K562 (cell line): ENCODE results near the gene ZNF582. TPM values are rescaled to one million over a fixed set of nuclear protein-coding genes. Genes with fewer than 3 reads are reported as not detected.

Experiments
- BHLHE40 ChIP-seq: IDR thresholded peaks from 2 replicates; pipeline ENCODE4 v1.6.1; 2011; ENCODE audit warnings: low read length, improper control_type of control experiment
- CREBBP ChIP-seq: IDR thresholded peaks from one replicate; pipeline ENCODE4 v1.6.1; 2012; ENCODE audit warnings: low read depth, mild to moderate bottlenecking, control low read depth, inconsistent platforms, low read length
- HDGF ChIP-seq: fragments of 450-650 bp; IDR thresholded peaks from 2 replicates; pipeline ENCODE4 v1.6.1; 2016
- PHF8 ChIP-seq: fragments of 200-600 bp; sonication (generic); IDR thresholded peaks from 2 replicates; pipeline ENCODE4 v1.6.1; 2012; ENCODE audit warnings: mixed run types, mild to moderate bottlenecking, inconsistent platforms, low read length, moderate library complexity, borderline replicate concordance
- PTRF ChIP-seq: fragments of 450-650 bp; IDR thresholded peaks from 2 replicates; pipeline ENCODE4 v1.6.1; 2016; ENCODE audit warnings: mild to moderate bottlenecking, missing genetic modification characterization, missing compliant biosample characterization
- RBM15 ChIP-seq: fragments of 200-400 bp; formaldehyde crosslinking; IDR thresholded peaks from 2 replicates; pipeline ENCODE4 v1.6.1; 2018; ENCODE audit warnings: mild to moderate bottlenecking, low read length, moderate library complexity; ENCODE audit not compliant: insufficient read depth
- SMAD2 ChIP-seq: fragments of 150-350 bp; IDR thresholded peaks from 2 replicates; pipeline ENCODE4 v1.6.1; 2014; ENCODE audit warnings: low read depth, mild to moderate bottlenecking, low read length
- XRCC4 ChIP-seq: IDR thresholded peaks from one replicate; pipeline ENCODE4 v1.6.1; 2011; ENCODE audit not compliant: insufficient read depth, insufficient read length; ENCODE audit errors: extremely low read depth
- ZNF77 ChIP-seq: fragments of 250-450 bp; sonication (Bioruptor Pico); IDR thresholded peaks from 2 replicates; pipeline ENCODE4 v1.5.0; 2020
- ZZZ3 ChIP-seq: fragments of 450-650 bp; IDR thresholded peaks from 2 replicates; pipeline ENCODE4 v1.6.1; 2016; ENCODE audit warnings: antibody characterized with exemption, mild to moderate bottlenecking, moderate library complexity
- polyA plus RNA-seq, 8 experiments: library from polyadenylated mRNA; depleted of rRNA in 4 of 8; stranded (reverse) in 5 of 8; unstranded in 3 of 8; fragments of >200 nt; fragmentation: Nextera tagmentation in 2 of 8; fragmentation: Illumina TruSeq in 1 of 8; extraction: Ambion mirVana in 2 of 8; extraction: Trizol in 1 of 8; gene quantifications; 2 replicates each; pipeline versions ENCODE4 v1.2.1 to v1.2.3, GENCODE V29; 2011 to 2014; ENCODE audit warnings: inconsistent platforms in 1 of 8, missing spikeins in 1 of 8
- total RNA-seq, 7 experiments: library from RNA; depleted of rRNA in 6 of 7; stranded (reverse); fragments of >200 nt in 6 of 7; fragmentation: Illumina TruSeq in 2 of 7; extraction: Trizol in 2 of 7; gene quantifications; 2 replicates each; pipeline versions ENCODE4 v1.2.1 to v1.2.3, GENCODE V29; 2011 to 2021; ENCODE audit warnings: low replicate concordance in 1 of 7
- TF ChIP-seq, protein P1 (sequence below): sonication (generic); formaldehyde crosslinking; IDR thresholded peaks from 2 replicates; pipeline ENCODE4 v1.8.0; 2022; ENCODE audit warnings: mild to moderate bottlenecking, missing genetic modification reagents
- TF ChIP-seq, protein P2 (sequence below): fragments of 450-650 bp; IDR thresholded peaks from one replicate; pipeline ENCODE4 v1.6.1; 2018; ENCODE audit warnings: mild to moderate bottlenecking, moderate library complexity; ENCODE audit not compliant: partially characterized antibody
- TF ChIP-seq, protein P3 (sequence below): fragments of 250-450 bp; sonication (Bioruptor Pico); IDR thresholded peaks from 2 replicates; pipeline ENCODE4 v1.4.0; 2020
- TF ChIP-seq, protein P4 (sequence below): fragments of 200-800 bp; sonication (Bioruptor generic); IDR thresholded peaks from 2 replicates; pipeline ENCODE4 v1.6.1; 2017; ENCODE audit warnings: missing genetic modification characterization, missing compliant biosample characterization

Gene ZNF582
- total and polyA plus RNA-seq, 9 of the 15 experiments (the other 6 are each of a cell fraction or from before 2014, with no cell fraction given) = 0.72 to 3.3 (median 1.6) TPM

DNA sequence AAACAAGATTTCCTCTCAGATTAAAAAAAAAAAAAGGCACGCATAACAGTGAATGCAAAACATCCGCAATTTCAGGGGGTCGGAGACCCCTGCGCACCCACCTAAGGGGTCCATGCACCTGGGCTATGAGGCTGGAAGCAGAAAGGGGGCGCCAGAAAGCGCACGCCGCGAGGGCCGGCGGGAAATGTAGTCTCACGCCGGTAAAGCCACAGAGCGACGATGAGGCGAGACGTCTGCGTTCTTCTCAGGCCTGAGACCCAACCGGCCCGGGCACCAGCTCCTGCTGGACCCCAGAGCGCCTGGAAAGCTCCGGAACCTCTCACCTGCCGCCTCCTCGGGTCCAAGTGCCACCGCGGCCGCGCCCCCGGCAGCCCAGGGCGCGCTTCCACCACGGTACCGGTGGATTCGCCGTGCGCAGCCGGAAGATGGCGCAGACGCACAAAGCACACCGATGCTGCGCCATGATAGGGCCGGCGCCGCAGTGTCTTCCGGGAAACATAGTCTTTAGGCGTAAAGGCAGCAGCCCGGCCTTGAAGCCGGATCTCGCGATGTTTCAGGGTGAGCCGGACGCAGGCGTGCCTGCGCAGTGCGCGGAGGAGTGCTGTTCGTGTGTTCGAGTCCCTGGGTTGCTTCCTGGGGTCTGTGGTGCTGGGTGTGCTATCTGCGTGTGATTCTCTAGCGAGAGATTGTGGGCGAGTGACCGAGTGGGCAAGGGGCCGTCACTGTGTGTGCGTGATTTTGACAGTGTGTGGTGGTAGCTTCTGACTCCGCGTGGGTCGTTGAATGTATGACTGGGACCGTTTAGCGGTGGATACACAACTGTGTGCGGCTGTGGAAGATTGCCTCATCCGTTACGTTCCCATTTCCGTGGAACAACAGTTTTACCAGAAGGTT lies at the start of gene ZNF582 (continued):
- TF ChIP-seq, protein P1, sequence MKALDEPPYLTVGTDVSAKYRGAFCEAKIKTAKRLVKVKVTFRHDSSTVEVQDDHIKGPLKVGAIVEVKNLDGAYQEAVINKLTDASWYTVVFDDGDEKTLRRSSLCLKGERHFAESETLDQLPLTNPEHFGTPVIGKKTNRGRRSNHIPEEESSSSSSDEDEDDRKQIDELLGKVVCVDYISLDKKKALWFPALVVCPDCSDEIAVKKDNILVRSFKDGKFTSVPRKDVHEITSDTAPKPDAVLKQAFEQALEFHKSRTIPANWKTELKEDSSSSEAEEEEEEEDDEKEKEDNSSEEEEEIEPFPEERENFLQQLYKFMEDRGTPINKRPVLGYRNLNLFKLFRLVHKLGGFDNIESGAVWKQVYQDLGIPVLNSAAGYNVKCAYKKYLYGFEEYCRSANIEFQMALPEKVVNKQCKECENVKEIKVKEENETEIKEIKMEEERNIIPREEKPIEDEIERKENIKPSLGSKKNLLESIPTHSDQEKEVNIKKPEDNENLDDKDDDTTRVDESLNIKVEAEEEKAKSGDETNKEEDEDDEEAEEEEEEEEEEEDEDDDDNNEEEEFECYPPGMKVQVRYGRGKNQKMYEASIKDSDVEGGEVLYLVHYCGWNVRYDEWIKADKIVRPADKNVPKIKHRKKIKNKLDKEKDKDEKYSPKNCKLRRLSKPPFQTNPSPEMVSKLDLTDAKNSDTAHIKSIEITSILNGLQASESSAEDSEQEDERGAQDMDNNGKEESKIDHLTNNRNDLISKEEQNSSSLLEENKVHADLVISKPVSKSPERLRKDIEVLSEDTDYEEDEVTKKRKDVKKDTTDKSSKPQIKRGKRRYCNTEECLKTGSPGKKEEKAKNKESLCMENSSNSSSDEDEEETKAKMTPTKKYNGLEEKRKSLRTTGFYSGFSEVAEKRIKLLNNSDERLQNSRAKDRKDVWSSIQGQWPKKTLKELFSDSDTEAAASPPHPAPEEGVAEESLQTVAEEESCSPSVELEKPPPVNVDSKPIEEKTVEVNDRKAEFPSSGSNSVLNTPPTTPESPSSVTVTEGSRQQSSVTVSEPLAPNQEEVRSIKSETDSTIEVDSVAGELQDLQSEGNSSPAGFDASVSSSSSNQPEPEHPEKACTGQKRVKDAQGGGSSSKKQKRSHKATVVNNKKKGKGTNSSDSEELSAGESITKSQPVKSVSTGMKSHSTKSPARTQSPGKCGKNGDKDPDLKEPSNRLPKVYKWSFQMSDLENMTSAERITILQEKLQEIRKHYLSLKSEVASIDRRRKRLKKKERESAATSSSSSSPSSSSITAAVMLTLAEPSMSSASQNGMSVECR (CRISPR knock-in tag) = 0 out of 2 replicates have a peak, but pooled peaks have one; percentile 19
- TF ChIP-seq PTRF (tag) = no peak
- no peak for TF ChIP-seq XRCC4
- no peak for TF ChIP-seq CREBBP
- peak; percentile 48 for TF ChIP-seq BHLHE40
- TF ChIP-seq, protein P2, sequence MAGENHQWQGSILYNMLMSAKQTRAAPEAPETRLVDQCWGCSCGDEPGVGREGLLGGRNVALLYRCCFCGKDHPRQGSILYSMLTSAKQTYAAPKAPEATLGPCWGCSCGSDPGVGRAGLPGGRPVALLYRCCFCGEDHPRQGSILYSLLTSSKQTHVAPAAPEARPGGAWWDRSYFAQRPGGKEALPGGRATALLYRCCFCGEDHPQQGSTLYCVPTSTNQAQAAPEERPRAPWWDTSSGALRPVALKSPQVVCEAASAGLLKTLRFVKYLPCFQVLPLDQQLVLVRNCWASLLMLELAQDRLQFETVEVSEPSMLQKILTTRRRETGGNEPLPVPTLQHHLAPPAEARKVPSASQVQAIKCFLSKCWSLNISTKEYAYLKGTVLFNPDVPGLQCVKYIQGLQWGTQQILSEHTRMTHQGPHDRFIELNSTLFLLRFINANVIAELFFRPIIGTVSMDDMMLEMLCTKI = no peak
- TF ChIP-seq, protein P3, sequence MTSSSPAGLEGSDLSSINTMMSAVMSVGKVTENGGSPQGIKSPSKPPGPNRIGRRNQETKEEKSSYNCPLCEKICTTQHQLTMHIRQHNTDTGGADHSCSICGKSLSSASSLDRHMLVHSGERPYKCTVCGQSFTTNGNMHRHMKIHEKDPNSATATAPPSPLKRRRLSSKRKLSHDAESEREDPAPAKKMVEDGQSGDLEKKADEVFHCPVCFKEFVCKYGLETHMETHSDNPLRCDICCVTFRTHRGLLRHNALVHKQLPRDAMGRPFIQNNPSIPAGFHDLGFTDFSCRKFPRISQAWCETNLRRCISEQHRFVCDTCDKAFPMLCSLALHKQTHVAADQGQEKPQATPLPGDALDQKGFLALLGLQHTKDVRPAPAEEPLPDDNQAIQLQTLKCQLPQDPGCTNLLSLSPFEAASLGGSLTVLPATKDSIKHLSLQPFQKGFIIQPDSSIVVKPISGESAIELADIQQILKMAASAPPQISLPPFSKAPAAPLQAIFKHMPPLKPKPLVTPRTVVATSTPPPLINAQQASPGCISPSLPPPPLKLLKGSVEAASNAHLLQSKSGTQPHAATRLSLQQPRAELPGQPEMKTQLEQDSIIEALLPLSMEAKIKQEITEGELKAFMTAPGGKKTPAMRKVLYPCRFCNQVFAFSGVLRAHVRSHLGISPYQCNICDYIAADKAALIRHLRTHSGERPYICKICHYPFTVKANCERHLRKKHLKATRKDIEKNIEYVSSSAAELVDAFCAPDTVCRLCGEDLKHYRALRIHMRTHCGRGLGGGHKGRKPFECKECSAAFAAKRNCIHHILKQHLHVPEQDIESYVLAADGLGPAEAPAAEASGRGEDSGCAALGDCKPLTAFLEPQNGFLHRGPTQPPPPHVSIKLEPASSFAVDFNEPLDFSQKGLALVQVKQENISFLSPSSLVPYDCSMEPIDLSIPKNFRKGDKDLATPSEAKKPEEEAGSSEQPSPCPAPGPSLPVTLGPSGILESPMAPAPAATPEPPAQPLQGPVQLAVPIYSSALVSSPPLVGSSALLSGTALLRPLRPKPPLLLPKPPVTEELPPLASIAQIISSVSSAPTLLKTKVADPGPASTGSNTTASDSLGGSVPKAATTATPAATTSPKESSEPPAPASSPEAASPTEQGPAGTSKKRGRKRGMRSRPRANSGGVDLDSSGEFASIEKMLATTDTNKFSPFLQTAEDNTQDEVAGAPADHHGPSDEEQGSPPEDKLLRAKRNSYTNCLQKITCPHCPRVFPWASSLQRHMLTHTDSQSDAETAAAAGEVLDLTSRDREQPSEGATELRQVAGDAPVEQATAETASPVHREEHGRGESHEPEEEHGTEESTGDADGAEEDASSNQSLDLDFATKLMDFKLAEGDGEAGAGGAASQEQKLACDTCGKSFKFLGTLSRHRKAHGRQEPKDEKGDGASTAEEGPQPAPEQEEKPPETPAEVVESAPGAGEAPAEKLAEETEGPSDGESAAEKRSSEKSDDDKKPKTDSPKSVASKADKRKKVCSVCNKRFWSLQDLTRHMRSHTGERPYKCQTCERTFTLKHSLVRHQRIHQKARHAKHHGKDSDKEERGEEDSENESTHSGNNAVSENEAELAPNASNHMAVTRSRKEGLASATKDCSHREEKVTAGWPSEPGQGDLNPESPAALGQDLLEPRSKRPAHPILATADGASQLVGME (CRISPR knock-in tag) = 0 out of 2 replicates have a peak, but pooled peaks have one; percentile 28
- TF ChIP-seq RBM15 = no peak
- no peak for TF ChIP-seq ZNF77 (CRISPR knock-in tag)
- TF ChIP-seq, protein P4, sequence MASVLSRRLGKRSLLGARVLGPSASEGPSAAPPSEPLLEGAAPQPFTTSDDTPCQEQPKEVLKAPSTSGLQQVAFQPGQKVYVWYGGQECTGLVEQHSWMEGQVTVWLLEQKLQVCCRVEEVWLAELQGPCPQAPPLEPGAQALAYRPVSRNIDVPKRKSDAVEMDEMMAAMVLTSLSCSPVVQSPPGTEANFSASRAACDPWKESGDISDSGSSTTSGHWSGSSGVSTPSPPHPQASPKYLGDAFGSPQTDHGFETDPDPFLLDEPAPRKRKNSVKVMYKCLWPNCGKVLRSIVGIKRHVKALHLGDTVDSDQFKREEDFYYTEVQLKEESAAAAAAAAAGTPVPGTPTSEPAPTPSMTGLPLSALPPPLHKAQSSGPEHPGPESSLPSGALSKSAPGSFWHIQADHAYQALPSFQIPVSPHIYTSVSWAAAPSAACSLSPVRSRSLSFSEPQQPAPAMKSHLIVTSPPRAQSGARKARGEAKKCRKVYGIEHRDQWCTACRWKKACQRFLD = 0 out of 2 replicates have a peak, but pooled peaks have one; percentile 30
- TF ChIP-seq ZZZ3 = no peak
- no peak for TF ChIP-seq HDGF
- no peak for TF ChIP-seq SMAD2
- TF ChIP-seq PHF8 = peak; percentile 89
